Hepatocyte (in vitro differentiated cells): Measurements from ENCODE around the gene PPIL3. TPM values are rescaled to one million over a fixed set of nuclear protein-coding genes. Genes with fewer than 3 reads are reported as not detected.

Experiments
- DNase-seq: peaks from one replicate; pipeline ENCODE4 v3.0.0-alpha.2; 2016; ENCODE audit warnings: low spot score
- H2AFZ ChIP-seq: fragments of 200-600 bp; sonication (generic); 2 replicates; pipeline ENCODE4 v1.6.0; 2016; ENCODE audit warnings: antibody characterized with exemption, mild to moderate bottlenecking
- H3K27ac ChIP-seq: fragments of 200-600 bp; sonication (generic); 2 replicates; pipeline ENCODE4 v1.5.1; 2016; ENCODE audit warnings: mild to moderate bottlenecking
- H3K27me3 ChIP-seq: fragments of 200-600 bp; sonication (generic); 2 replicates; pipeline ENCODE4 v1.6.1; 2016
- H3K36me3 ChIP-seq: fragments of 200-600 bp; sonication (generic); replicated peaks from 2 replicates; pipeline ENCODE4 v1.5.1; 2016; ENCODE audit warnings: low read depth; ENCODE audit not compliant: insufficient read depth
- H3K4me1 ChIP-seq: fragments of 200-600 bp; sonication (generic); 2 replicates; pipeline ENCODE4 v1.5.1; 2016; ENCODE audit warnings: mild to moderate bottlenecking, moderate library complexity; ENCODE audit not compliant: insufficient read depth
- H3K4me2 ChIP-seq: fragments of 200-600 bp; sonication (generic); 2 replicates; pipeline ENCODE4 v1.6.0; 2016
- H3K4me3 ChIP-seq: fragments of 200-600 bp; sonication (generic); 2 replicates; pipeline ENCODE4 v1.5.1; 2016; ENCODE audit warnings: mild to moderate bottlenecking
- H3K79me2 ChIP-seq: fragments of 200-600 bp; sonication (generic); 2 replicates; pipeline ENCODE4 v1.6.0; 2017; ENCODE audit warnings: mild to moderate bottlenecking
- H3K9me2 ChIP-seq: fragments of 200-600 bp; sonication (generic); replicated peaks from 2 replicates; pipeline ENCODE4 v1.6.0; 2017; ENCODE audit warnings: mild to moderate bottlenecking; ENCODE audit not compliant: insufficient read depth
- H3K9me3 ChIP-seq: fragments of 200-600 bp; sonication (generic); 2 replicates; pipeline ENCODE4 v1.5.1; 2016; ENCODE audit warnings: low read depth, mild to moderate bottlenecking
- H4K20me1 ChIP-seq: fragments of 200-600 bp; sonication (generic); 2 replicates; pipeline ENCODE4 v1.6.0; 2016; ENCODE audit warnings: mild to moderate bottlenecking; ENCODE audit not compliant: insufficient read depth, poor library complexity, severe bottlenecking
- EZH2 ChIP-seq: fragments of 200-600 bp; sonication (generic); IDR thresholded peaks from 2 replicates; pipeline ENCODE4 v1.6.1; 2016; ENCODE audit warnings: antibody characterized with exemption, mild to moderate bottlenecking, borderline replicate concordance
- EZH2phosphoT487 ChIP-seq: fragments of 200-600 bp; sonication (generic); IDR thresholded peaks from one replicate; pipeline ENCODE4 v1.6.1; 2018; ENCODE audit warnings: antibody characterized with exemption, mild to moderate bottlenecking, low read depth, moderate library complexity; ENCODE audit not compliant: unreplicated experiment, severe bottlenecking
- WGBS: methylation state at CpG from one replicate; pipeline ENCODE4 v1.1.6; 2016; ENCODE audit warnings: low lambda C conversion rate; ENCODE audit errors: missing lambda C conversion rate; 5-methylcytosine and 5-hydroxymethylcytosine counted together
- polyA plus RNA-seq: library from polyadenylated mRNA; unstranded; fragments of >200 nt; fragmentation: Nextera tagmentation; extraction: Ambion mirVana; gene quantifications from 2 replicates; pipeline ENCODE4 v1.2.1, GENCODE V29; 2016
- total RNA-seq: library from RNA; depleted of rRNA; stranded (reverse); fragments of >200 nt; gene quantifications from 2 replicates; pipeline ENCODE4 v1.2.3, GENCODE V29; 2014
- TF ChIP-seq, protein P1 (sequence below): fragments of 200-600 bp; sonication (generic); IDR thresholded peaks from 2 replicates; pipeline ENCODE4 v1.5.1; 2016; ENCODE audit warnings: antibody characterized with exemption, mild to moderate bottlenecking; ENCODE audit not compliant: poor library complexity

PPIL3 gene
- total and polyA plus RNA-seq, 2 experiments from 2014 or later = 23.0 to 59.0 TPM

DNA sequence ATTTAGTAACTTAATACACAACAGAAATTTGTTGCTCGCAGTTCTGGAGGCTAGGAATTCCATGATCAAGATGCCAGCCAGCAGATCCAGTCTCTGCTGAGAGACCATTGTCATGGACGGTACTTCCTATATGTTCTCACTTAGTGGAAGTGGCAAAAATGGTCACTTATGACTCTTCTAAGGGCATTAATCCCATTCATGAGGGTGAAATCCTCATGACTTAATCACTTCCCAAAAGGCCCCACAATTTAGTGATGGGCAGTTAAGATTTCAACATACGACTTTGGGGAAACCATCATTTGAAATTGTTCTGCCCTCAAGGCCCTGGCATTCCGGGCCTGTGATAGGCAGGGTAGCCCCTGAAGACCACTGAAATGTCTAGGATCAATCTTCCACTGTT is 54.2 kb downstream of the PPIL3 start:
- no peaks in the 10 kb centered on the region for H3K36me3 ChIP-seq
- H3K4me3 ChIP-seq = no peak overlapping the region
- 92% methylated on average over 4 of the region's 4 CpGs for WGBS
- TF ChIP-seq, protein P1, sequence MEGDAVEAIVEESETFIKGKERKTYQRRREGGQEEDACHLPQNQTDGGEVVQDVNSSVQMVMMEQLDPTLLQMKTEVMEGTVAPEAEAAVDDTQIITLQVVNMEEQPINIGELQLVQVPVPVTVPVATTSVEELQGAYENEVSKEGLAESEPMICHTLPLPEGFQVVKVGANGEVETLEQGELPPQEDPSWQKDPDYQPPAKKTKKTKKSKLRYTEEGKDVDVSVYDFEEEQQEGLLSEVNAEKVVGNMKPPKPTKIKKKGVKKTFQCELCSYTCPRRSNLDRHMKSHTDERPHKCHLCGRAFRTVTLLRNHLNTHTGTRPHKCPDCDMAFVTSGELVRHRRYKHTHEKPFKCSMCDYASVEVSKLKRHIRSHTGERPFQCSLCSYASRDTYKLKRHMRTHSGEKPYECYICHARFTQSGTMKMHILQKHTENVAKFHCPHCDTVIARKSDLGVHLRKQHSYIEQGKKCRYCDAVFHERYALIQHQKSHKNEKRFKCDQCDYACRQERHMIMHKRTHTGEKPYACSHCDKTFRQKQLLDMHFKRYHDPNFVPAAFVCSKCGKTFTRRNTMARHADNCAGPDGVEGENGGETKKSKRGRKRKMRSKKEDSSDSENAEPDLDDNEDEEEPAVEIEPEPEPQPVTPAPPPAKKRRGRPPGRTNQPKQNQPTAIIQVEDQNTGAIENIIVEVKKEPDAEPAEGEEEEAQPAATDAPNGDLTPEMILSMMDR = no peak
- TF ChIP-seq EZH2 = no peak
- TF ChIP-seq EZH2phosphoT487 = no peak
- no peaks in the 10 kb centered on the region for H3K9me3 ChIP-seq
- no peaks in the 10 kb centered on the region for H3K27me3 ChIP-seq
- H2AFZ ChIP-seq = no peak overlapping the region
- no peaks in the 10 kb centered on the region for H3K4me1 ChIP-seq
- DNase-seq = no peak
- H3K79me2 ChIP-seq = no peaks in the 10 kb centered on the region
- H4K20me1 ChIP-seq = no peaks in the 10 kb centered on the region
- H3K9me2 ChIP-seq = no peaks in the 10 kb centered on the region
- no peak overlapping the region for H3K27ac ChIP-seq
- H3K4me2 ChIP-seq = no peak overlapping the region

DNA sequence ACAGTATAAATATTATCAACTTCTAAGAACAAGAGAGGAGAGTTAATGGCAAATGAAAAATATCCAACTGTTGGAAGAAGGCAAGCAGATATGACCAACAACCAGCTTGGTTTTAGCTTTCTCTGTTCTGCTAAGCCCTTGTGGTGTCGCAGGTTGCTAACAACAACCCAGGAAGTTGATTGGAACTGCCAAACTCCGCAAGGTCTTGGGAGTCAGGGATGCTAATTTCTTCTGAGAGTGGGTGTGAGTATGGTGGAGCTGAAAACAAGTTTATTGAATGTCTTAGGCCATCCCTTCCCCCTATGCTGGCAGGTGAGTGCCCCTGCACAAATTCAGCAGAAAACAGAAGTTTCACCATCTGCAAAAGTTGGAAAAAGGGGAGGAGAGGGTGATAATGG is 59.6 kb downstream of the PPIL3 start:
- no peaks in the 10 kb centered on the region for H3K27me3 ChIP-seq
- no peaks in the 10 kb centered on the region for H3K79me2 ChIP-seq
- no peaks in the 10 kb centered on the region for H4K20me1 ChIP-seq
- H3K4me1 ChIP-seq = no peaks in the 10 kb centered on the region
- H3K9me2 ChIP-seq = no peaks in the 10 kb centered on the region
- no peak for DNase-seq
- no peaks in the 10 kb centered on the region for H3K9me3 ChIP-seq
- WGBS = 79% methylated on average over 2 of the region's 2 CpGs
- H3K36me3 ChIP-seq = no peaks in the 10 kb centered on the region
- H2AFZ ChIP-seq = no peak overlapping the region
- H3K27ac ChIP-seq = no peak overlapping the region
- H3K4me2 ChIP-seq = no peak overlapping the region
- TF ChIP-seq, protein P1 = no peak
- TF ChIP-seq EZH2phosphoT487 = no peak
- TF ChIP-seq EZH2 = no peak
- H3K4me3 ChIP-seq = no peak overlapping the region

DNA sequence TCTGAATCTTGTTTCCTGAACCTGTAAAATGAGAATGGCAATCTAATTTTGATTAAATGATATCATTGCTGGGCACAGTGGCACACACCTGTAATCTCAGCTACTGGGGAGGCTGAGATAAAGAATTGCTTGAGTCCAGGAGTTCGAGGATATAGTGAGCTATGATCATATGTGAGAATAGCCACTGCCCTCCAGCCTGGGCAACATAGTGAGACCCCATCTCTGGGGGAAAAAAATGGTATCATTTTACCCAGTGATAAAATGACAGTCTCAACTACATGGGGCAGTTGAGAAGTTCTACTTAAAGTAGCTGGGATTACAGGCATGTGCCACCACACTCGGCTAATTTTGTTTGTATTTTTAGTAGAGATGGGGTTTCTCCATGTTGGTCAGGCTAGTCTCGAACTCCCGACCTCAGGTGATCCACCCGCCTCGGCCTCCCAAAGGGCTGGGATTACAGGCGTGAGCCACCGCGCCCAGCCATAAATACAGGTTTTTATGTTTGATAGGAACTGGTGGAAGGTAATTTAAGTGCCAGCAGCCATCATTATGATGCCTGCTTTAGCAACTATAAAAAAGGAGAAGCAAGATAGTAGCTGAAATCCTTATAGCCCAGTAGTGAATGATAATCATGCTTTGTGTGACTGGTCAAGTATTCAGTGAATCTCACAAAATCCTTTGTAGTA is 60.2 kb downstream of the PPIL3 start:
- H3K4me1 ChIP-seq = no peaks in the 10 kb centered on the region
- H4K20me1 ChIP-seq = no peaks in the 10 kb centered on the region
- H3K4me2 ChIP-seq = no peak overlapping the region
- 95% methylated on average over 9 of the region's 9 CpGs for WGBS
- no peak overlapping the region for H3K27ac ChIP-seq
- H3K4me3 ChIP-seq = no peak overlapping the region
- no peaks in the 10 kb centered on the region for H3K9me2 ChIP-seq
- H3K79me2 ChIP-seq = no peaks in the 10 kb centered on the region
- TF ChIP-seq EZH2phosphoT487 (no peak), EZH2 (no peak)
- TF ChIP-seq, protein P1 = no peak
- no peaks in the 10 kb centered on the region for H3K27me3 ChIP-seq
- DNase-seq = no peak
- H2AFZ ChIP-seq = no peak overlapping the region
- H3K9me3 ChIP-seq = no peaks in the 10 kb centered on the region
- H3K36me3 ChIP-seq = no peaks in the 10 kb centered on the region
